Parathyroid adenoma (tissue), 2 donors: ENCODE results near the gene GPATCH1.
"Not testable (repeated sequence)": the region's sequence is repeated elsewhere in the genome, so short reads cannot be mapped to it uniquely, and the experiment has no call there.

Experiments
- H2AFZ ChIP-seq: fragments of 300-600 bp; sonication (generic); one replicate; pipeline ENCODE4 v1.7.0; 2017; ENCODE audit warnings: antibody characterized with exemption, mild to moderate bottlenecking
- H3K27ac ChIP-seq: fragments of 300-600 bp; sonication (generic); one replicate; pipeline ENCODE4 v1.7.0; 2017
- H3K27me3 ChIP-seq: fragments of 300-600 bp; sonication (generic); one replicate; pipeline ENCODE4 v1.7.0; 2017; ENCODE audit warnings: low read length; ENCODE audit not compliant: control insufficient read depth, insufficient read depth
- H3K36me3 ChIP-seq: fragments of 300-600 bp; sonication (generic); one replicate; pipeline ENCODE4 v1.7.0; 2017; ENCODE audit warnings: low read length; ENCODE audit not compliant: control insufficient read depth, insufficient read depth
- H3K4me1 ChIP-seq: fragments of 300-600 bp; sonication (generic); one replicate; pipeline ENCODE4 v1.7.0; 2017; ENCODE audit warnings: control low read depth
- H3K4me2 ChIP-seq: fragments of 300-600 bp; sonication (generic); one replicate; pipeline ENCODE4 v1.7.0; 2017; ENCODE audit warnings: low read length
- H3K4me3 ChIP-seq: fragments of 300-600 bp; sonication (generic); one replicate; pipeline ENCODE4 v1.7.0; 2017; ENCODE audit warnings: low read depth, low read length
- H3K79me2 ChIP-seq: fragments of 300-600 bp; sonication (generic); one replicate; pipeline ENCODE4 v1.7.0; 2017; ENCODE audit warnings: control low read depth
- H3K9ac ChIP-seq: fragments of 300-600 bp; sonication (generic); one replicate; pipeline ENCODE4 v1.7.0; 2017; ENCODE audit warnings: mild to moderate bottlenecking
- H3K9me3 ChIP-seq: fragments of 300-600 bp; sonication (generic); one replicate; pipeline ENCODE4 v1.7.0; 2017; ENCODE audit warnings: low read length; ENCODE audit not compliant: control insufficient read depth
- CTCF ChIP-seq: fragments of 300-600 bp; sonication (generic); IDR thresholded peaks from one replicate; pipeline ENCODE4 v1.7.0; 2017; ENCODE audit warnings: antibody characterized with exemption, mild to moderate bottlenecking
- donor health status: primary hyperparathyroidism.

GPATCH1 gene

GRCh38 chr19:33080761-33081681 is at the start of gene GPATCH1:
GPATCH1 (plus strand) TSS chr19:33081181; CDS start chr19:33081194, 13 bp downstream.
- H3K36me3 ChIP-seq, result no peaks in the 10 kb centered on the region
- peak within 1 kb of the TSS; percentile 86 for H3K27ac ChIP-seq

GRCh38 chr19:33032218-33032781 is 48.7 kb upstream of the GPATCH1 start:
- H3K27me3 ChIP-seq, result no peaks in the 10 kb centered on the region
- peaks cover 30% of the 10 kb centered on the region for H3K79me2 ChIP-seq
- H3K4me2 ChIP-seq, result no peak overlapping the region
- no peak overlapping the region for H2AFZ ChIP-seq
- H3K4me1 ChIP-seq, result no peaks in the 10 kb centered on the region
- no peaks in the 10 kb centered on the region for H3K36me3 ChIP-seq
- no peaks in the 10 kb centered on the region for H3K9me3 ChIP-seq
- H3K27ac ChIP-seq, result no peak overlapping the region
- no peak overlapping the region for H3K9ac ChIP-seq
- no peak for TF ChIP-seq CTCF
- no peak overlapping the region for H3K4me3 ChIP-seq

More at GRCh38 chr19:33080761-33081681, at the start of gene GPATCH1:
- Histone ChIP-seq H3K79me2 (peaks cover 8% of the 10 kb centered on the region), H3K4me1 (peaks cover 10% of the 10 kb centered on the region), H2AFZ (peak within 1 kb of the TSS; percentile 100), H3K9me3 (no peaks in the 10 kb centered on the region), H3K4me2 (peak within 1 kb of the TSS; percentile 83), H3K27me3 (no peaks in the 10 kb centered on the region), H3K9ac (peak within 1 kb of the TSS; percentile 73), H3K4me3 (peak within 1 kb of the TSS; percentile 80)
- no peak for TF ChIP-seq CTCF

- no peaks in the 10 kb centered on the region for H3K9me3 ChIP-seq
- no peak overlapping the region for H3K27ac ChIP-seq
- H3K4me1 ChIP-seq, result no peaks in the 10 kb centered on the region
- no peaks in the 10 kb centered on the region for H3K27me3 ChIP-seq
- no peak overlapping the region for H3K4me3 ChIP-seq
- no peak for TF ChIP-seq CTCF
- H3K79me2 ChIP-seq, result peaks cover 39% of the 10 kb centered on the region
- H3K36me3 ChIP-seq, result no peaks in the 10 kb centered on the region
- H2AFZ ChIP-seq, result no peak overlapping the region
- H3K4me2 ChIP-seq, result no peak overlapping the region
- H3K9ac ChIP-seq, result no peak overlapping the region
Observed at GRCh38 chr19:33035461-33035860, 45.5 kb upstream of the GPATCH1 start.

GRCh38 chr19:33036370-33037167 is 44.4 kb upstream of the GPATCH1 start:
- not testable (repeated sequence) for H2AFZ ChIP-seq, H3K4me3 ChIP-seq, H3K36me3 ChIP-seq, H3K9me3 ChIP-seq, H3K27me3 ChIP-seq, H3K4me2 ChIP-seq, H3K4me1 ChIP-seq, H3K9ac ChIP-seq, H3K27ac ChIP-seq
- peaks cover 36% of the 10 kb centered on the region for H3K79me2 ChIP-seq

- not testable (repeated sequence) for H3K36me3 ChIP-seq, H3K9me3 ChIP-seq, H3K9ac ChIP-seq, H3K4me1 ChIP-seq, H3K4me2 ChIP-seq, H3K27me3 ChIP-seq, H3K27ac ChIP-seq, H2AFZ ChIP-seq, H3K4me3 ChIP-seq
- H3K79me2 ChIP-seq, result peaks cover 38% of the 10 kb centered on the region
Observed at GRCh38 chr19:33037168-33038025, 43.6 kb upstream of the GPATCH1 start.
